Measurements from ENCODE around the gene CEMIP. TPM values are rescaled to one million over a fixed set of nuclear protein-coding genes. Genes with fewer than 3 reads are reported as not detected.

CEMIP gene
- polyA plus RNA-seq, 1 donor (not counting 4 experiments of a cell fraction or from before 2014, with no cell fraction given), result 2.3 TPM

DNA sequence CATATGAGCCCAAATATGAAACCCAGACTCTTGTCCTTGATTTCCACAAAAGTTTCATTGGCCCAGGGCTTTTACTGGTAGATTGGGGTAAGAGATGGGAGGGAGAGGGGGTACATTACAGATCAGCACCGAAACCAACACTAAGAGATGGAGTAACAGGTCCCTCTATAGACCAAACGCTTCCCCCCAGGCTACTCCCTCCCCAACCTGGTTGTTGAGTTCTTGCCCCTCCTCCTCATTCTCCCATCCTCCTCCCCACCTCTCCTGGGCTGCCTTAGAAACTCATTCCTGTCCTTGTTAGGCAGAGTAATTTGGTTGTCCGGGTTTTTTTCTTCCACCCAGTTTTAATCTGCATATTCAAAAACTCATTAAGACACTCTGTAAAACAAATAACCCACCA, 136.3 kb downstream of the CEMIP start:
- dilution Hi-C loops (cut with MboI; ENCODE audit: extremely low pct_ligation_motif_present, low sequenced_read_pairs), result no loop called here
- no peaks in the 10 kb centered on the region for H3K79me2 ChIP-seq (ENCODE audit: control insufficient read depth, insufficient read depth, low read length)
- no peaks in the 10 kb centered on the region for H3K9me3 ChIP-seq (ENCODE audit: control insufficient read depth, low read depth, low read length)
- no peak overlapping the region for H3K27ac ChIP-seq (ENCODE audit: control insufficient read depth, insufficient read depth, low read length)
- peaks cover 10% of the 10 kb centered on the region for H3K4me1 ChIP-seq (ENCODE audit: control insufficient read depth, extremely low read depth, insufficient read depth, low read length)
- no peak overlapping the region for H2AFZ ChIP-seq (ENCODE audit: control insufficient read depth, low read length)
- no peak overlapping the region for H3K4me3 ChIP-seq (ENCODE audit: control insufficient read depth in 2 of 3, extremely low read depth in 1 of 3, insufficient read depth in 2 of 3, low read depth in 1 of 3, low read length in 3 of 3)
- no peaks in the 10 kb centered on the region for H3K36me3 ChIP-seq (ENCODE audit: control insufficient read depth in 2 of 2, extremely low read depth in 1 of 2, insufficient read depth in 2 of 2, low read length in 2 of 2)
- no peak overlapping the region for H3K9ac ChIP-seq (ENCODE audit: control insufficient read depth, extremely low read depth, insufficient read depth, low read length)
- FAIRE-seq (no peak), DNase-seq (ENCODE audit: low read depth, low spot score) (no peak)
- H3K4me2 ChIP-seq (ENCODE audit: control insufficient read depth, extremely low read depth, insufficient read depth, low read depth, low read length), result no peak overlapping the region
- TF ChIP-seq, protein P1, sequence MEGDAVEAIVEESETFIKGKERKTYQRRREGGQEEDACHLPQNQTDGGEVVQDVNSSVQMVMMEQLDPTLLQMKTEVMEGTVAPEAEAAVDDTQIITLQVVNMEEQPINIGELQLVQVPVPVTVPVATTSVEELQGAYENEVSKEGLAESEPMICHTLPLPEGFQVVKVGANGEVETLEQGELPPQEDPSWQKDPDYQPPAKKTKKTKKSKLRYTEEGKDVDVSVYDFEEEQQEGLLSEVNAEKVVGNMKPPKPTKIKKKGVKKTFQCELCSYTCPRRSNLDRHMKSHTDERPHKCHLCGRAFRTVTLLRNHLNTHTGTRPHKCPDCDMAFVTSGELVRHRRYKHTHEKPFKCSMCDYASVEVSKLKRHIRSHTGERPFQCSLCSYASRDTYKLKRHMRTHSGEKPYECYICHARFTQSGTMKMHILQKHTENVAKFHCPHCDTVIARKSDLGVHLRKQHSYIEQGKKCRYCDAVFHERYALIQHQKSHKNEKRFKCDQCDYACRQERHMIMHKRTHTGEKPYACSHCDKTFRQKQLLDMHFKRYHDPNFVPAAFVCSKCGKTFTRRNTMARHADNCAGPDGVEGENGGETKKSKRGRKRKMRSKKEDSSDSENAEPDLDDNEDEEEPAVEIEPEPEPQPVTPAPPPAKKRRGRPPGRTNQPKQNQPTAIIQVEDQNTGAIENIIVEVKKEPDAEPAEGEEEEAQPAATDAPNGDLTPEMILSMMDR (optimal IDR thresholded peaks at IDR 0.05 in 1 of 3, IDR thresholded peaks at IDR 0.05 in 1 of 3, conservative IDR thresholded peaks at IDR 0.05 in 1 of 3; ENCODE audit: extremely low read depth in 1 of 3, insufficient read depth in 2 of 3, low read length in 3 of 3), result no peak
- no peak for TF ChIP-seq EZH2 (IDR thresholded peaks at IDR 0.05; ENCODE audit: low read length)
- H3K27me3 ChIP-seq (ENCODE audit: control insufficient read depth, extremely low read depth, insufficient read depth, low read length), result no peaks in the 10 kb centered on the region
- H4K20me1 ChIP-seq (ENCODE audit: control insufficient read depth, extremely low read depth, insufficient read depth, low read length), result no peaks in the 10 kb centered on the region
- H3K9me1 ChIP-seq (ENCODE audit: control insufficient read depth, extremely low read depth, insufficient read depth, low read length), result no peaks in the 10 kb centered on the region

DNA sequence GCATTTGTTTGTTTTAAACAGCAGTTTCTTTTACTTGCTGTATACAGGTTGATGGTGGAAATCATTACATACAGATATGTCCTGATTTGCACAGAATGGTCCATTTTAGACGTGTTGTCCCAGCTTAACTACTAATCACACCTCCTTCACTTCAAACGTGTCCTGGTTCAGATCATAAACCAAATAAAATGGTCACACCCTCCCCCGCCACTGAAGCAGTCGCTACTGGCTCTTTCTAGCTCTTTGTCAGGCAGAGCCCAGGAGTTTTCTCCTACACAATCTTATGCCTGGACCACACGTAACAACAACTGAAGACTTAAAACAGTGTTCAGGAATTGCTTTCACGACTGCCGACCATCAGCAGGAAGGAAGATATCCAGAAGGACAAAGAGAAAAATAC, 136.9 kb downstream of the CEMIP start:
- H3K9ac ChIP-seq (ENCODE audit: control insufficient read depth, extremely low read depth, insufficient read depth, low read length), result no peak overlapping the region
- H3K4me1 ChIP-seq (ENCODE audit: control insufficient read depth, extremely low read depth, insufficient read depth, low read length), result peaks cover 10% of the 10 kb centered on the region
- H3K36me3 ChIP-seq (ENCODE audit: control insufficient read depth in 2 of 2, extremely low read depth in 1 of 2, insufficient read depth in 2 of 2, low read length in 2 of 2), result no peaks in the 10 kb centered on the region
- no peaks in the 10 kb centered on the region for H3K79me2 ChIP-seq (ENCODE audit: control insufficient read depth, insufficient read depth, low read length)
- H3K27ac ChIP-seq (ENCODE audit: control insufficient read depth, insufficient read depth, low read length), result no peak overlapping the region
- no peak overlapping the region for H3K4me2 ChIP-seq (ENCODE audit: control insufficient read depth, extremely low read depth, insufficient read depth, low read depth, low read length)
- FAIRE-seq, result no peak
- no peaks in the 10 kb centered on the region for H3K27me3 ChIP-seq (ENCODE audit: control insufficient read depth, extremely low read depth, insufficient read depth, low read length)
- dilution Hi-C loops (cut with MboI; ENCODE audit: extremely low pct_ligation_motif_present, low sequenced_read_pairs), result no loop called here
- no peak overlapping the region for H3K4me3 ChIP-seq (ENCODE audit: control insufficient read depth in 2 of 3, extremely low read depth in 1 of 3, insufficient read depth in 2 of 3, low read depth in 1 of 3, low read length in 3 of 3)
- H3K9me1 ChIP-seq (ENCODE audit: control insufficient read depth, extremely low read depth, insufficient read depth, low read length), result no peaks in the 10 kb centered on the region
- H4K20me1 ChIP-seq (ENCODE audit: control insufficient read depth, extremely low read depth, insufficient read depth, low read length), result no peaks in the 10 kb centered on the region
- no peak for DNase-seq (ENCODE audit: low read depth, low spot score)
- H2AFZ ChIP-seq (ENCODE audit: control insufficient read depth, low read length), result no peak overlapping the region
- TF ChIP-seq EZH2 (IDR thresholded peaks at IDR 0.05; ENCODE audit: low read length), result no peak
- TF ChIP-seq, protein P1 (optimal IDR thresholded peaks at IDR 0.05 in 1 of 3, IDR thresholded peaks at IDR 0.05 in 1 of 3, conservative IDR thresholded peaks at IDR 0.05 in 1 of 3; ENCODE audit: extremely low read depth in 1 of 3, insufficient read depth in 2 of 3, low read length in 3 of 3), result no peak
- no peaks in the 10 kb centered on the region for H3K9me3 ChIP-seq (ENCODE audit: control insufficient read depth, low read depth, low read length)

Data from keratinocyte (primary cell).